Activated naive CD4-positive, alpha-beta T cell treated with anti-CD3 and anti-CD28 coated beads for 36 hours (primary cell): ENCODE measurements around the gene PLXDC1. TPM values are rescaled to one million over a fixed set of nuclear protein-coding genes. Genes with fewer than 3 reads are reported as not detected.
A peak's percentile ranks its signal among the peaks of the same experiment; 100 is the strongest.
"Not testable (repeated sequence)": the region's sequence is repeated elsewhere in the genome, so short reads cannot be mapped to it uniquely, and the experiment has no call there.

Experiments used
- CTCF ChIA-PET: fragments of 350-600 bp; sonication (Branson Sonifier 250); formaldehyde crosslinking; loops from one replicate; lab custom pipeline; 2021; ENCODE audit warnings: antibody characterized with exemption; lab: Charles Lee
- DNase-seq: peaks from one replicate; pipeline ENCODE4 v3.0.0-alpha.2; 2020
- H3K27ac Mint-ChIP-seq: one replicate; pipeline ENCODE4 v1.8.0; 2021; ENCODE audit warnings: mild to moderate bottlenecking, mixed read lengths
- H3K27me3 Mint-ChIP-seq: one replicate; pipeline ENCODE4 v1.8.0; 2021; ENCODE audit warnings: low read depth, mixed read lengths
- H3K36me3 Mint-ChIP-seq: one replicate; pipeline ENCODE4 v1.8.0; 2021; ENCODE audit warnings: low read depth, mixed read lengths
- H3K4me1 Mint-ChIP-seq: one replicate; pipeline ENCODE4 v1.8.0; 2021; ENCODE audit warnings: low read depth, mixed read lengths
- H3K4me3 Mint-ChIP-seq: one replicate; pipeline ENCODE4 v1.8.0; 2021; ENCODE audit warnings: mild to moderate bottlenecking, moderate library complexity, mixed read lengths
- H3K9me3 Mint-ChIP-seq: one replicate; pipeline ENCODE4 v1.8.0; 2021; ENCODE audit warnings: mixed read lengths
- intact Hi-C: fragments of 100-400 bp; cut with micrococcal nuclease; formaldehyde crosslinking; loops from one replicate; pipeline ENCODE4 v1.15.1; 2023
- total RNA-seq, 2 experiments: library from RNA; stranded (reverse); gene quantifications; one replicate each; pipeline ENCODE4 v1.2.3, GENCODE V29; 2021

The PLXDC1 gene
- total RNA-seq, 2 experiments from 2014 or later = 1.2 to 1.4 TPM

- CTCF ChIA-PET = no interaction called here
- Mint-ChIP-seq H3K9me3 (no peaks in the 10 kb centered on the region), H3K4me1 (no peaks in the 10 kb centered on the region), H3K27ac (no peak overlapping the region), H3K4me3 (no peak overlapping the region), H3K27me3 (no peaks in the 10 kb centered on the region), H3K36me3 (no peaks in the 10 kb centered on the region)
- intact Hi-C loops = loop anchor here (10.0 kb wide), 1 partner anchor 59 kb away; no protein-coding TSS in a partner anchor
- DNase-seq = no peak
Observed at GRCh38 chr17:39036009-39036408, 115.4 kb downstream of the PLXDC1 start.

GRCh38 chr17:39035578-39035977 is 115.9 kb downstream of the PLXDC1 start:
- H3K27ac Mint-ChIP-seq, H3K4me1 Mint-ChIP-seq, DNase-seq, CTCF ChIA-PET, H3K4me3 Mint-ChIP-seq, H3K27me3 Mint-ChIP-seq, H3K9me3 Mint-ChIP-seq, H3K36me3 Mint-ChIP-seq: not testable (repeated sequence)
- intact Hi-C loops = loop anchor here (10.0 kb wide), 1 partner anchor 59 kb away; no protein-coding TSS in a partner anchor

GRCh38 chr17:39028690-39029089 is 122.7 kb downstream of the PLXDC1 start:
- no peak overlapping the region for H3K27ac Mint-ChIP-seq
- intact Hi-C loops = no loop called here
- H3K36me3 Mint-ChIP-seq = no peaks in the 10 kb centered on the region
- H3K27me3 Mint-ChIP-seq = peaks cover 2% of the 10 kb centered on the region
- no peak overlapping the region for H3K4me3 Mint-ChIP-seq
- peaks cover 11% of the 10 kb centered on the region for H3K4me1 Mint-ChIP-seq
- no peak for DNase-seq
- CTCF ChIA-PET = interaction anchor here (3.5 kb wide), 1 partner anchor 45 kb away, joined by 17 read pairs; no protein-coding TSS in a partner anchor
- no peaks in the 10 kb centered on the region for H3K9me3 Mint-ChIP-seq

GRCh38 chr17:39027455-39028035 is 123.9 kb downstream of the PLXDC1 start:
- H3K27ac Mint-ChIP-seq = no peak overlapping the region
- intact Hi-C loops = no loop called here
- CTCF ChIA-PET = interaction anchor here (0.7 to 0.8 kb wide), 2 partner anchors 10 to 45 kb away, joined by 3 to 4 read pairs; no protein-coding TSS in a partner anchor
- H3K9me3 Mint-ChIP-seq = no peaks in the 10 kb centered on the region
- H3K27me3 Mint-ChIP-seq = peaks cover 2% of the 10 kb centered on the region
- H3K36me3 Mint-ChIP-seq = no peaks in the 10 kb centered on the region
- peaks cover 11% of the 10 kb centered on the region for H3K4me1 Mint-ChIP-seq
- no peak for DNase-seq
- peak overlapping the region; percentile 54 for H3K4me3 Mint-ChIP-seq

- peak; percentile 52 for DNase-seq
- intact Hi-C loops = no loop called here
- H3K9me3 Mint-ChIP-seq = no peaks in the 10 kb centered on the region
- no peaks in the 10 kb centered on the region for H3K36me3 Mint-ChIP-seq
- H3K27me3 Mint-ChIP-seq = peaks cover 2% of the 10 kb centered on the region
- H3K4me1 Mint-ChIP-seq = peaks cover 11% of the 10 kb centered on the region
- peak overlapping the region; percentile 54 for H3K4me3 Mint-ChIP-seq
- no peak overlapping the region for H3K27ac Mint-ChIP-seq
- CTCF ChIA-PET = interaction anchor here (0.6 to 0.7 kb wide), 2 partner anchors 22 to 44 kb away, joined by 3 read pairs; no protein-coding TSS in a partner anchor
Observed at GRCh38 chr17:39026980-39027451, 124.4 kb downstream of the PLXDC1 start.

- H3K27ac Mint-ChIP-seq, H3K9me3 Mint-ChIP-seq, CTCF ChIA-PET, H3K27me3 Mint-ChIP-seq, H3K36me3 Mint-ChIP-seq, intact Hi-C loops, DNase-seq, H3K4me3 Mint-ChIP-seq: not testable (repeated sequence)
- peaks cover 11% of the 10 kb centered on the region for H3K4me1 Mint-ChIP-seq
Observed at GRCh38 chr17:39026346-39026745, 125.1 kb downstream of the PLXDC1 start.

GRCh38 chr17:39022924-39023323 is 128.5 kb downstream of the PLXDC1 start:
- no peaks in the 10 kb centered on the region for H3K36me3 Mint-ChIP-seq
- H3K9me3 Mint-ChIP-seq = no peaks in the 10 kb centered on the region
- CTCF ChIA-PET = interaction anchor here (0.7 kb wide), 1 partner anchor 40 kb away, joined by 3 read pairs; no protein-coding TSS in a partner anchor
- intact Hi-C loops = no loop called here
- peaks cover 2% of the 10 kb centered on the region for H3K27me3 Mint-ChIP-seq
- DNase-seq = no peak
- H3K27ac Mint-ChIP-seq = no peak overlapping the region
- H3K4me1 Mint-ChIP-seq = peaks cover 23% of the 10 kb centered on the region
- no peak overlapping the region for H3K4me3 Mint-ChIP-seq

GRCh38 chr17:39020037-39020436 is 131.4 kb downstream of the PLXDC1 start:
- CTCF ChIA-PET = interaction anchor here (0.6 kb wide), 1 partner anchor 278 kb away, joined by 5 read pairs; no protein-coding TSS in a partner anchor
- H3K27ac Mint-ChIP-seq, H3K9me3 Mint-ChIP-seq, DNase-seq, H3K27me3 Mint-ChIP-seq, H3K36me3 Mint-ChIP-seq, H3K4me3 Mint-ChIP-seq, intact Hi-C loops: not testable (repeated sequence)
- peaks cover 28% of the 10 kb centered on the region for H3K4me1 Mint-ChIP-seq

GRCh38 chr17:39018267-39019134 is 132.9 kb downstream of the PLXDC1 start:
- Mint-ChIP-seq H3K27ac (peak overlapping the region; percentile 72), H3K4me1 (peaks cover 28% of the 10 kb centered on the region), H3K36me3 (no peaks in the 10 kb centered on the region), H3K27me3 (no peaks in the 10 kb centered on the region), H3K4me3 (no peak overlapping the region), H3K9me3 (no peaks in the 10 kb centered on the region)
- intact Hi-C loops = no loop called here
- CTCF ChIA-PET = interaction anchor here (0.6 to 3.4 kb wide), 6 partner anchors 13 to 146 kb away, joined by 3 to 37 read pairs (median 5); no protein-coding TSS in a partner anchor
- DNase-seq = peak; percentile 74

- intact Hi-C loops = no loop called here
- CTCF ChIA-PET = interaction anchor here (3.4 kb wide), 1 partner anchor 33 kb away, joined by 37 read pairs; no protein-coding TSS in a partner anchor
- H3K27ac Mint-ChIP-seq = peak overlapping the region; percentile 56
- H3K27me3 Mint-ChIP-seq = no peaks in the 10 kb centered on the region
- H3K4me3 Mint-ChIP-seq = no peak overlapping the region
- no peaks in the 10 kb centered on the region for H3K36me3 Mint-ChIP-seq
- H3K4me1 Mint-ChIP-seq = peaks cover 28% of the 10 kb centered on the region
- DNase-seq = peak; percentile 24
- H3K9me3 Mint-ChIP-seq = no peaks in the 10 kb centered on the region
Observed at GRCh38 chr17:39016193-39017153, 135.0 kb downstream of the PLXDC1 start.

- intact Hi-C loops = no loop called here
- no peak overlapping the region for H3K4me3 Mint-ChIP-seq
- no peak overlapping the region for H3K27ac Mint-ChIP-seq
- H3K36me3 Mint-ChIP-seq = no peaks in the 10 kb centered on the region
- CTCF ChIA-PET = interaction anchor here (0.5 kb wide), 1 partner anchor 221 kb away, joined by 3 read pairs; no protein-coding TSS in a partner anchor
- no peaks in the 10 kb centered on the region for H3K27me3 Mint-ChIP-seq
- no peaks in the 10 kb centered on the region for H3K9me3 Mint-ChIP-seq
- DNase-seq = no peak
- H3K4me1 Mint-ChIP-seq = peaks cover 28% of the 10 kb centered on the region
Observed at GRCh38 chr17:39015546-39015935, 135.9 kb downstream of the PLXDC1 start.
